Stimulated activated CD8-positive, alpha-beta memory T cell treated with anti-CD3 and anti-CD28 coated beads, Interleukin-12 subunit alpha, Interleukin-12 subunit beta, amount 100 ng/mL, for 4 hours (primary cell): ENCODE data around the gene GRAMD1A.
"Not testable (repeated sequence)": the region's sequence is repeated elsewhere in the genome, so short reads cannot be mapped to it uniquely, and the experiment has no call there.

Experiments used
- DNase-seq: peaks from one replicate; pipeline ENCODE4 v3.0.0-alpha.2; 2020; ENCODE audit warnings: low read depth

GRAMD1A gene

DNA sequence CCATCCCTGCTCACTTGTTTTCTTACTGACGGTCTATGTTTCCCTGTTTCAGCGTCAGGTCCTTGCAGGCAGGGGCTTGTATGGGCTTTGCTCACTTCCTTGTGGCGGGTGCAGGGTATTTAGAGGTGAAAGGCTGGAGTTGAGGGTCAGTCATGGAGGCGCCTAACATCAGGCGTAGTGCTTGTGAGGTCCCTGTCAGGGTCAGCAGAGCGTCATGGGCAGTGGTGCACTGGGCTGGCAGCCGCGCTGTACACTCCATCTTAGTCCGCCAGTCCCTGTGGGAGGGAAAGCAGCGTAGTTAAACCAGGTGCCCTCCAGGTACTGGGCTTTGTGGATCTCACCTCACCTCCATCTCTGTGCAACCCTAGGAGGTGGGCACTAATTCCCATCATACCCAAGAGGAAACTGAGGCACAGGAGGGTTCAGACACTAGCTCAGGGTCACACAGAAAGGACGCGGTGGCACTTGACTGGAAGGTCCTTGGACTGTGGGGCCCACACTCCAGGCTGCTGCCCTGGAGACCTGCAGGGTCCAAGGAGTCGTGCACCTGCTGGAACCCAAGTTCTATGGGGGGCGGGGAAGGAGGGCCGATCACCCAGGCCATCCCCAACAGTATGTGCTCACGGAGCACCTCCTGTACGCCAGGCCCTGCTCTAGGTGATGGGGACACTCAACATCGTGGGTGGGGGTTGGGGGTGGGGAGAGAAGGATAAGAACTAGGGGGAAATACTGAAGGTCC lies 4.6 kb downstream of the GRAMD1A start:
- no peak for DNase-seq

DNA sequence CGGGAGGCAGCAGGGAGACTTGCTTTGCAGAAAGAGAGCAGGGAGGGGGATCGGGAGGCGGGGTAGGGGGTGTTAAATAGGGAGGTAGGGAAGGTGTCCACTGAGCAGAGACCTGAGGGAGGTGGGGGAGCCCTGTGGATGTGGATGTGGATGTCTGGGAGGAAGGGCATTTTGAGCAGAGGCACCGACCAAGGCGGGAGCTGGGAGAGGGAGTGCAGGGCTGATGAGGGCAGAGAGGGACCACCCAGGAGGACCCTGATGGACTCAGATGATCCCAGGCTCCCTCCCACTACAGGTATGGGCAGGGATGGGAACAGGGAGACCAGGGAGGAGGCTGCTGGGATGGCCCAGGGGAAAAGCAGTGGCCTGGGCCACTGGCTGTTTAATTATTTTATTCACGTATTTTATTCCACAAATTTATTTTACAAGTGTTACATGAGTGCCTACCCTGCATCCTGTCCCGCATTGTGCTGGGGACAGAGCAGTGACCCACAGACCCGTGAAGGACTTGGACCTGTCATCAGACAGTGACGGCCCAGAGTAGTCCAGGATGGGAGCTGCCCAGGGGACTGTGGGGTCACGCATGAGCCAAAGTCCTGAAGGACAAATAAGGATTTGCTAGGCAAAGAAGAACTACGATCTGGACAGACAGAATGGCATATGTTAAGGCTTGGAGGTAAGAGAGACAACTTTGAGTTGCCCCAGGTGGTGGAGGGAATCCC lies 5.3 kb downstream of the GRAMD1A start:
- DNase-seq = no peak

DNA sequence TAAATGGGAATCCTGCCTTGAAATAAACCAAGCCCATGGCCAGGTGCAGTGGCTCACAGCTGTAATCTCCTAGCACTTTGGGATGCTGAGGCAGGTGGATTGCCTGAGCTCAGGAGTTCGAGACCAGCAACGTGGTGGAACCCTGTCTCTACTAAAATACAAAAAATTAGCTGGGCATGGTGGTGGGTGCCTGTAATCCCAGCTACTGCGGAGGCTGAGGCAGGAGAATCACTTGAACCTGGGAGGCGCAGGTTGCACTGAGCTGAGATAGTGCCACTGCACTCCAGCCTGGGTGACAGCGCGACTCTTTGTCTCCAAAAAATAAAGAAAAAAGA lies 5.9 kb downstream of the GRAMD1A start:
- not testable (repeated sequence) for DNase-seq

DNA sequence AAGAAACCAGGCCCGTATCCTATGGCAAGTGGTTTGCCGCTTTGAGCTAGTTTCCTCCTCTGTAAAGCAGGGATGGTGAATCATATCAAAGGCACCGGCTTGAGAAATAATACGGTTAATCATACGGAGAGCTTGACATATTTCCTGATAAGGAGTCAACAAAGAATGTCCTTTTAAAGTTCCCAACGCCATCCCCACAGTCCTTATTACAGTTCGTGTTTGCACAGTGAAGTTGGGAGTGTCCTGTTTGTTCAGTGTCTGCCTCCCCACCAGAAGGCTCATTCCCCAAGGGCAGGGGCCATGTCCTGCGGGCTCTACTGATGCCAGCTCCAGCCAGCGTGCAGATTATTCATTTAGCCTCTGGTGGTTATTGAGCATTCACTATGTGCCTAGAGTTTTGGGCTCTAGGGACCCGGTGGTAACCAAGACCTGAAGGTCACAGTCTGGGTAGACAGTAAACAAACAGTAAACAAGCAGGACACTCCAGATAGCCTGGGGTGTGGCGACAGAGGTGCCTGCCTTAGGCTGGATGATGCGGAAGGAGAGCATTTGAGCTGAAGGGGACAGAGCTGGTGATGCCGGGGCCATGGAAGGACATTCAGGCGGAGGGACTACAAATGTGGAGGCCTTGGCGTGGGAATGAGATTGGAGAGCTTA lies 6.3 kb downstream of the GRAMD1A start:
- DNase-seq = no peak

- DNase-seq = no peak
Measured at GRCh38 chr19:35006999-35007365, 6.9 kb downstream of the GRAMD1A start.

- DNase-seq = not testable (repeated sequence)
Measured at GRCh38 chr19:35007427-35007826, 7.3 kb downstream of the GRAMD1A start.

DNA sequence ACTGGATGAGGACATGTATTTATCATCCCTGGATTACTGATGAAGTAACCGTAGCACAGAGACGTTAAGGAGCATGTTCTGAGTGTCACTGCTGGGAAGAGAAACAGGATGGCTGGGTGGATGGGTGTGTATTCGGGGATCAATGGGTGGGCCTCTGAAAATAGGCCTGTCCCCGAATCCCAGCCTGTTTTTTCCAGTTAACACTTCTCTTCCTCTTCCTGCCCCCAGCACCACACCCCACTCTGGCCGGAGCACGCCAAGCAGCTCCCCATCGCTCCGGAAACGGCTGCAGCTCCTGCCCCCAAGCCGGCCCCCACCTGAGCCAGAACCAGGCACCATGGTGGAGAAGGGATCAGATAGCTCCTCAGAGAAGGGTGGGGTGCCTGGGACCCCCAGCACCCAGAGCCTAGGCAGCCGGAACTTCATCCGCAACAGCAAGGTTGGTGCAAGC lies 8.8 kb downstream of the GRAMD1A start:
- no peak for DNase-seq

DNA sequence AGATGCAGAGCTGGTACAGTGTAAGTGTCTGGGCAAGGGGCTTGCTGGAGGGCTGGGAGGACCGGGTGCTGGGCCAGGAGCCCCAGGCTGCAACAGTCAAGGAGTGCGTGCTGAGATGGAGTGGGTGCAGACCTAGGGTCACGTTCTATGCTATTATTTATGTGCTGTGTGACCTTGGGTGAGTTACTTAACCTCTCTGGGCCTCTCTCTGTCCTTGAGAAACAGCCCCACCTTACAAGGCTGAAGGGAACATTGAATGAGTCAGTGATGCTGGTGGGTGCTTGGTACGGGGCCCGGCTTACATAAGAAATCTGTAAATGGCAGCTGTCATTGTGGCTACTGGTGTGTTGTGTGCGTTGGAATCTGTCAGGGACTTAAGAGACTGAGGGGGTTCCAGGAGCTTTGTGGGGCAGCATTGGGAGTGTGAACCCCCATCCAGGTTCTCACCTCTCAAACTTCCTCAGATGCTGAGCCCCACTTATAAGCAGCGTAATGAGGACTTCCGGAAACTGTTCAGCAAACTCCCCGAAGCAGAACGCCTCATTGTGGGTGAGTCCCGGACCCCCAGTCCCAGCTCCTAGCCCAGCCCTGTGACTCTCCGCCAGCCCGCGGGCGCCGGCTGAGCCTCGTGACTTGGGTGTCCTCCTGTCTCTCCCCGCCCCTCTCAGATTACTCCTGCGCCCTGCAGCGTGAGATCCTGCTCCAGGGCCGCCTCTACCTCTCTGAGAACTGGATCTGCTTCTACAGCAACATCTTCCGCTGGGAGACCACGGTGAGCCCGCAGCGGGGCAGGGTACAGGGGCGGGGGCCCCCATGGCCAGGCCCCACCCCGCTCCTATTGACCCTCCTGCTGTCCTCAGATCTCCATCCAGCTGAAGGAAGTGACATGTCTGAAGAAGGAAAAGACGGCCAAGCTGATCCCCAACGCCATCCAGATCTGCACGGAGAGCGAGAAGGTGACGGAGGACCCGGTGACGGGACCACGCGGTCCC lies 9.6 kb downstream of the GRAMD1A start:
- DNase-seq = no peak

- DNase-seq = no peak
Measured at GRCh38 chr19:35011091-35011689, 11.1 kb downstream of the GRAMD1A start.

GRCh38 chr19:35011737-35012682 lies 11.9 kb downstream of the GRAMD1A start:
- no peak for DNase-seq

DNA sequence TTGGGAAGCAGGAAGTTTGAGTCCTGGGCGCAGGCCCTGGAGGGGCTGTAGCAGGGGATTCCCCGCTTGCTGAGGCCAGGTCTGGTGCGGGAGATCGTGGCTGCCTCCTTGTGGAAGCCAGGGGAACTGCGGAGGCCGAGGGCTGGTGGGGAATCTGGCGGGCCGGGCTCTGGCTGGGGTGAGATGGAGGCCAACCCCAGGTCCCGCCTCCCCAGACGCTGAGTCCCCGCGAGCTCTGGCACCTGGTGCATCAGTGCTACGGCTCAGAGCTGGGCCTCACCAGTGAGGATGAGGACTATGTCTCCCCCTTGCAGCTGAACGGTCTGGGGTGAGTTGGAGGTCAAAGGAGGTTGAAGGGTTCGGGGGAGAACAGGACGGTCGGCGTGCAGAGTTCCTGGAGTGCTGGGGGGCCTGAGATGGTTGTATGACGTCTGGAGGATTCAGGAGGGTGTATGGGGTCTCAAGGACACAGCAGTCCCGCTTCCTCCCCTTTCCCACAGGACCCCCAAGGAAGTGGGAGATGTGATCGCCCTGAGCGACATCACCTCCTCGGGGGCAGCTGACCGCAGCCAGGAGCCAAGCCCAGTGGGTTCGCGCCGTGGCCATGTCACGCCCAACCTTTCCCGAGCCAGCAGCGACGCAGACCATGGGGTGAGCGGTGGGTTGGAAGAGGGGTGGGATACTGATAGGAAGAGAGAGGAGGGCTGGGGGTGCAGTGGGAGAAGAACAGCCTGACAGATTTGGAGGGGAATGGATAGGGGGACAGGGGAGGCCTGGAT lies 13.1 kb downstream of the GRAMD1A start:
- DNase-seq = peak; percentile 68

GRCh38 chr19:35013820-35014754 lies 14.0 kb downstream of the GRAMD1A start:
- DNase-seq = peak; percentile 39

DNA sequence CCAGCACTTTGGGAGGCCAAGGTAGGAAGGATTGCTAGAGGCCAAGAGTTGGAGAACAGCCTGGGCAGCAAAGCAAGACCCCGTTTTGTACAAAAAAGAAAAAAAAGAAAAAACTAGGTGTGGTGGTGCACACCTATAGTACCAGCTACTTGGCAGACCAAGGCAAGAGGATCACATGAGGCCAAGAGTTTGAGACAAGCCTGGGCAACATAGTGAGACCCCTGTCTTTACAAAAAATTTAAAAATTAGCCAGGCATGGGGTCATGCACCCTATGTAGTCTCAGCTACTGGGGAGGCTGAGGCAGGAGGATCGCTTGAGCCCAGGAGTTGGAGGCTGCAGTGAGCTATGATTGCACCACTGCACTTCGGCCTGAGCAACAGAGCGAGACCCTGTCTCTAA lies 14.7 kb downstream of the GRAMD1A start:
- DNase-seq = not testable (repeated sequence)

- DNase-seq = no peak
Measured at GRCh38 chr19:35015270-35015953, 15.3 kb downstream of the GRAMD1A start.

DNA sequence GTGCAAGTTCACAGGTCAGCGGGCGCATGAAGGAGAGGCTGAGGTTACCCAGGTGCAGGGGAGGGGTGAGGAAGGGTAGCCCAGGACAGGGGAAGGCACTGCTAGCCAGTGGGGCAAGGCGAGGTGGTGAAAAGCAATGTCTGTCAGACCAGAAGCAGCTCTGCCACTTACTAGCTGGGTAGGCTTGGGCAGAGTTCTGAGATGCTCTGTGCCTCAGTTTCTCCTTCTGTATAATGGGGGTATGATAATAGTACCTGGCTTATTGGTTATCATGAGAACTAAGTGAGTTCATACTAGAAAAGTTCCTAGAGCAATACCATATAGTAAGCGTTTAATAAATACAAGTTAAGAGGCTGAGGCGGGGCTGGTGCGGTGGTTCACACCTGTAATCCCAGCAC lies 15.8 kb downstream of the GRAMD1A start:
- no peak for DNase-seq

GRCh38 chr19:35017507-35017906 lies 17.4 kb downstream of the GRAMD1A start:
- no peak for DNase-seq

DNA sequence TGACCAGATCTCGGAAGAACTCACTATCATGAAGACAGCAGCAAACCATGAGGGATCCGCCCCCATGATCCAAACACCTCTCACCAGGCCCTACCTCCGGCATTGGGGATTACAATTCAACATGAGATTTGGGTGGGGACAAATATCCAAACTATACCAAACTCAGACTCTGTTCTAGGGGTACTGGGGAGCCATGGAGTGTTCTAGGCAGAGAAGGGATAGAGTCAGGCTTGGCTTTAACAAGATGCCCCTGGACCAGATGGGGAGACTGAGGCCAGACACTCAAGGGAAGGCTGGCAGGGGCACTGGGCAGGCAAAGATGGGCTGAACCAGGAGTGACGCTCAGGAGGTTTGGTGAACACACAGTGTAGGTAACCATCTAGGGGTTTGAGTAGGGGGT lies 18.3 kb downstream of the GRAMD1A start:
- DNase-seq = no peak

DNA sequence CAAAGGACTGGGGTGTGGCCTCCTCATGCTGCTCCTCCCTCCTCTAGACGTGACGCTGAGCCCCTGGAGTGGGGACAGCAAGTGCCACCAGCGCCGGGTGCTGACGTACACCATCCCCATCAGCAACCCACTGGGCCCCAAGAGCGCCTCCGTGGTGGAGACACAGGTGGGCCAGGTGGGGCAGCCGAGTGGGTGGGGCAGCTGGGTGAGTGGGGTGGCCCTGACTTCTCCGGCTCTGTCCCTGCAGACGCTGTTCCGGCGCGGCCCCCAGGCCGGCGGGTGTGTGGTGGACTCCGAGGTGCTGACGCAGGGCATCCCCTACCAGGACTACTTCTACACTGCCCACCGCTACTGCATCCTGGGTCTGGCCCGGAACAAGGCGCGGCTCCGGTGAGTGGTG lies 19.0 kb downstream of the GRAMD1A start:
- no peak for DNase-seq
